ENCODE measurements around the gene ONECUT3. TPM values are rescaled to one million over a fixed set of nuclear protein-coding genes. Genes with fewer than 3 reads are reported as not detected.

Gene ONECUT3
- total RNA-seq, 2 experiments from 2014 or later: not detected

- intact Hi-C loops (cut with micrococcal nuclease): no loop called here
- no peaks in the 10 kb centered on the region for H3K9me3 Mint-ChIP-seq
- CTCF ChIA-PET: interaction anchor here (3.5 kb wide), 1 partner anchor 9 kb away, joined by 26 read pairs; no protein-coding TSS in a partner anchor
These were observed 26.3 kb downstream of the ONECUT3 start for GRCh38 chr19:1779574-1779973.

GRCh38 chr19:1780272-1780958 lies 27.1 kb downstream of the ONECUT3 start:
- no peak for DNase-seq
- Mint-ChIP-seq H3K4me1 (ENCODE audit: low read depth) (peaks cover 2% of the 10 kb centered on the region), H3K4me3 (no peak overlapping the region), H3K27me3 (peaks cover 38% of the 10 kb centered on the region), H3K27ac (no peak overlapping the region), H3K36me3 (ENCODE audit: low read depth) (no peaks in the 10 kb centered on the region), H3K9me3 (no peaks in the 10 kb centered on the region)
- no peak for TF ChIP-seq CTCF (IDR thresholded peaks at IDR 0.05)
- CTCF ChIA-PET: interaction anchor here (1.6 to 3.5 kb wide), 5 partner anchors 9 to 108 kb away, joined by 4 to 40 read pairs (median 16); no protein-coding TSS in a partner anchor
- ATAC-seq: peak; percentile 30
- POLR2A ChIA-PET: no interaction called here
- intact Hi-C loops (cut with micrococcal nuclease): no loop called here

More at GRCh38 chr19:1779574-1779973, 26.3 kb downstream of the ONECUT3 start:
- POLR2A ChIA-PET: no interaction called here
- H3K4me1 Mint-ChIP-seq (ENCODE audit: low read depth): peaks cover 2% of the 10 kb centered on the region
- no peak for ATAC-seq
- TF ChIP-seq CTCF (IDR thresholded peaks at IDR 0.05): no peak
- no peak overlapping the region for H3K27ac Mint-ChIP-seq
- H3K27me3 Mint-ChIP-seq: peaks cover 41% of the 10 kb centered on the region
- DNase-seq: no peak
- H3K4me3 Mint-ChIP-seq: no peak overlapping the region
- H3K36me3 Mint-ChIP-seq (ENCODE audit: low read depth): no peaks in the 10 kb centered on the region

DNA sequence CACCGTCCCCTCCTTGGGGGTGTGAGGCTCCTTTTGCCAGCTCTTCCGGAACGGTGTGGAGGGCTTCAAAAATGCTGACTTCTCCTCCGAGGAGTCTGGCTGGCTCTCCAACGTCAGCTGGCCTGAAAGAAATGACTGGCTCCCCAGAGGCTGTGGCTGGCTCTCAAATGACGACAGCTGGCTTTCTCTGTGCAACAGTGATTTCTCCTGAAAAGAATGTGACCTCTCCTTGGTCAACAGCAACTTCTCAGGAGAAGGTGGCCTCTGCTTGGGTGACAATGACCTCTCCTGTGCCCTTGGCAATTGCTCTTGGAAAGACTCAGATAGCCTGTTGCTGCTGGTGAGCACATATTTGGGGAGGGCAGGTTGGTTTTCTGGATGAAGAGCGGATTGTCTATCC lies 29.2 kb downstream of the ONECUT3 start:
- no peaks in the 10 kb centered on the region for H3K36me3 Mint-ChIP-seq (ENCODE audit: low read depth)
- peaks cover 2% of the 10 kb centered on the region for H3K4me1 Mint-ChIP-seq (ENCODE audit: low read depth)
- ChIA-PET POLR2A (interaction anchor here (1.0 to 1.1 kb wide), 2 partner anchors 10 to 14 kb away, joined by 3 to 4 read pairs; no protein-coding TSS in a partner anchor), CTCF (interaction anchor here (0.7 to 3.5 kb wide), 11 partner anchors 12 to 236 kb away, joined by 3 to 40 read pairs (median 5); no protein-coding TSS in a partner anchor)
- H3K9me3 Mint-ChIP-seq: no peaks in the 10 kb centered on the region
- no peak for DNase-seq
- no peak for TF ChIP-seq CTCF (IDR thresholded peaks at IDR 0.05)
- intact Hi-C loops (cut with micrococcal nuclease): no loop called here
- ATAC-seq: no peak
- peaks cover 33% of the 10 kb centered on the region for H3K27me3 Mint-ChIP-seq
- no peak overlapping the region for H3K4me3 Mint-ChIP-seq
- no peak overlapping the region for H3K27ac Mint-ChIP-seq

- H3K9me3 Mint-ChIP-seq: no peaks in the 10 kb centered on the region
- no peak overlapping the region for H3K4me3 Mint-ChIP-seq
- no peak for DNase-seq
- no peak overlapping the region for H3K27ac Mint-ChIP-seq
- no peak for ATAC-seq
- no peak for TF ChIP-seq CTCF (IDR thresholded peaks at IDR 0.05)
- ChIA-PET POLR2A (interaction anchor here (0.6 kb wide), 1 partner anchor 11 kb away, joined by 3 read pairs; no protein-coding TSS in a partner anchor), CTCF (interaction anchor here (0.7 to 3.5 kb wide), 7 partner anchors 11 to 102 kb away, joined by 3 to 40 read pairs (median 9); no protein-coding TSS in a partner anchor)
- no peaks in the 10 kb centered on the region for H3K36me3 Mint-ChIP-seq (ENCODE audit: low read depth)
- H3K4me1 Mint-ChIP-seq (ENCODE audit: low read depth): peaks cover 2% of the 10 kb centered on the region
- peaks cover 37% of the 10 kb centered on the region for H3K27me3 Mint-ChIP-seq
- intact Hi-C loops (cut with micrococcal nuclease): no loop called here
These were observed 30.0 kb downstream of the ONECUT3 start for GRCh38 chr19:1783354-1783753.

DNA sequence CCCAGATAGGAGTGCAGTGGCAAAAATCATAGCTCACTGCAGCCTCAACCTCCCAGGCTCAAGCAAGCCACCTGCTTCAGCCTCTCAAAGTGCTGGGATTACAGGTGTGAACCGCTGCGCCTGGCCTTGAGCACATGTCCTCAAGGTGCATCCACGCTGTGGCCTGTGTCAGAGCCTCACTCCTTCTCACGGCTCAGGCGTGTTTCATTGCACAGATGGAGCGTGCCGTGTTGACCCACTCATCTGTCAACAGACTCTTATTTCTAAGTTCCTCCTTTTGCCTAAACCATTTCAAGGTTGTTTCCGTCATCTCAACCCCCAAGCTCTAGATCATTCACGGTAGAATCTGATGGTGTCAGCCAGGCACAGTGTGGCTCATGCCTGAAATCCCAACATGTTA lies 30.6 kb downstream of the ONECUT3 start:
- POLR2A ChIA-PET: no interaction called here

More for the DNA sequence above, 30.6 kb downstream of the ONECUT3 start:
- TF ChIP-seq CTCF (IDR thresholded peaks at IDR 0.05): no peak
- intact Hi-C loops (cut with micrococcal nuclease): no loop called here
- Mint-ChIP-seq H3K4me3 (no peak overlapping the region), H3K36me3 (ENCODE audit: low read depth) (no peaks in the 10 kb centered on the region), H3K9me3 (no peaks in the 10 kb centered on the region), H3K4me1 (ENCODE audit: low read depth) (peaks cover 2% of the 10 kb centered on the region), H3K27me3 (peaks cover 33% of the 10 kb centered on the region), H3K27ac (no peak overlapping the region)
- ATAC-seq (no peak), DNase-seq (no peak)
- CTCF ChIA-PET: interaction anchor here (1.1 to 1.6 kb wide), 2 partner anchors 12 to 42 kb away, joined by 4 to 9 read pairs; no protein-coding TSS in a partner anchor
